ENCODE results near the gene SLAMF9.

DNA sequence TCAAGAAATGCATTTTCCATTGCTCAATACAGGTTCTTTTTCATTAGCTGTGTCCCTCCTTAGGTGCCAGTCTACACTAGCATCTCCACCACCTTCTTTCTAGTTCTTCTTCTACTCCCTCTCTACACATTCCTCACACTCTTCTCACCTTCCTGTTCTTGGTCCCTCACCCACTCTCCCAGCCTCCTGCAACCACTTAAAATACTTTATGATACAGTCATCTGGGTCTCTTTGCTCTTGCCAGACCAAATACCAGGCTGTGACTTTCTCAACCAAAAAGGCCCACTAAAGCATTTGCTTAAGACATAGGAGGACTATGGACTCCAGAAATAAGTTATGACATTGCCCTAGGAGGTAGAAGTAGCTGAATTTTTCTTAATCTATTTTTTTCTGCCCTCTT is 42.6 kb upstream of the SLAMF9 start:
- TF ChIP-seq, protein P1, sequence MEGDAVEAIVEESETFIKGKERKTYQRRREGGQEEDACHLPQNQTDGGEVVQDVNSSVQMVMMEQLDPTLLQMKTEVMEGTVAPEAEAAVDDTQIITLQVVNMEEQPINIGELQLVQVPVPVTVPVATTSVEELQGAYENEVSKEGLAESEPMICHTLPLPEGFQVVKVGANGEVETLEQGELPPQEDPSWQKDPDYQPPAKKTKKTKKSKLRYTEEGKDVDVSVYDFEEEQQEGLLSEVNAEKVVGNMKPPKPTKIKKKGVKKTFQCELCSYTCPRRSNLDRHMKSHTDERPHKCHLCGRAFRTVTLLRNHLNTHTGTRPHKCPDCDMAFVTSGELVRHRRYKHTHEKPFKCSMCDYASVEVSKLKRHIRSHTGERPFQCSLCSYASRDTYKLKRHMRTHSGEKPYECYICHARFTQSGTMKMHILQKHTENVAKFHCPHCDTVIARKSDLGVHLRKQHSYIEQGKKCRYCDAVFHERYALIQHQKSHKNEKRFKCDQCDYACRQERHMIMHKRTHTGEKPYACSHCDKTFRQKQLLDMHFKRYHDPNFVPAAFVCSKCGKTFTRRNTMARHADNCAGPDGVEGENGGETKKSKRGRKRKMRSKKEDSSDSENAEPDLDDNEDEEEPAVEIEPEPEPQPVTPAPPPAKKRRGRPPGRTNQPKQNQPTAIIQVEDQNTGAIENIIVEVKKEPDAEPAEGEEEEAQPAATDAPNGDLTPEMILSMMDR (IDR thresholded peaks at IDR 0.05; ENCODE audit: low read depth, low read length), result no peak
- TF ChIP-seq EZH2phosphoT487 (IDR thresholded peaks at IDR 0.05; ENCODE audit: low read depth), result no peak

Measured in OCI-LY3 (cell line).